ENCODE results near the gene POLR3K.
"Not testable (repeated sequence)": the region's sequence is repeated elsewhere in the genome, so short reads cannot be mapped to it uniquely, and the experiment has no call there.

Gene POLR3K

DNA sequence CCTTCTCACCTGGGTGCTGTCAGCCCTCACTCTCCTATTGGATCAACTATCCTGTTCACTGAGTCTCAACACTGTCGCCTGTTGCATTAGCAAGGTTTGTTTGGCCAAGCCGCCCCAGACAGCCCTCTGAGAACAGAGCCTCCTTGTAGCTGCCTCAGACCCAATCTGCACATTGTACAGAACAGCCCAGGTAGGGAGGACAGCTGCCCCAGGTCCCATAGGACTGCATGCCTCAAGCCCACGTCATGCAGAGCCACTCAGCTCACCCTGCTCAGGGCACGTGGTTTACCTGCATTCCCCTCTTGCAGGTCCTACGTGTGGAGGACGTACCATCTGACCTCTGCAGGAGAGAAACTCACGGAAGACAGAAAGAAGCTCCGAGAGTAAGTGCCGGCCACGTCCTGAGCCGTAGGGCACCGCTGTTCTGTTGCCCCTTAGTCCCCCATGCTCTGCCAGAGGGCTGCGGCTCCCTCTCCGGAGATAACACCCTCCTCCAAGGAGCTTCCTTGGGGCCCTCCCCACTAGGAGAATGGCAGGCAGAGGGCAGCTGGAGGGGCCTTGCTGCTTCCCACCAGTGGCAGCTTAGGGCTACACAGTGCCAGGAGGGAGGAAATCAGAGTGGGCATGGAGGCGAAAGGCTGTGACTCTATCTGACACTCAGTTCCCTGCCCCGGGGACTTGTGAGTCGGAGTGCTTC is 3.0 kb upstream of the POLR3K start:
- no peak for DNase-seq
- TF ChIP-seq GATA1 (IDR thresholded peaks at IDR 0.05; ENCODE audit: low read depth, low read length) (no peak), POLR2A (IDR thresholded peaks at IDR 0.05; ENCODE audit: low read length) (no peak)

DNA sequence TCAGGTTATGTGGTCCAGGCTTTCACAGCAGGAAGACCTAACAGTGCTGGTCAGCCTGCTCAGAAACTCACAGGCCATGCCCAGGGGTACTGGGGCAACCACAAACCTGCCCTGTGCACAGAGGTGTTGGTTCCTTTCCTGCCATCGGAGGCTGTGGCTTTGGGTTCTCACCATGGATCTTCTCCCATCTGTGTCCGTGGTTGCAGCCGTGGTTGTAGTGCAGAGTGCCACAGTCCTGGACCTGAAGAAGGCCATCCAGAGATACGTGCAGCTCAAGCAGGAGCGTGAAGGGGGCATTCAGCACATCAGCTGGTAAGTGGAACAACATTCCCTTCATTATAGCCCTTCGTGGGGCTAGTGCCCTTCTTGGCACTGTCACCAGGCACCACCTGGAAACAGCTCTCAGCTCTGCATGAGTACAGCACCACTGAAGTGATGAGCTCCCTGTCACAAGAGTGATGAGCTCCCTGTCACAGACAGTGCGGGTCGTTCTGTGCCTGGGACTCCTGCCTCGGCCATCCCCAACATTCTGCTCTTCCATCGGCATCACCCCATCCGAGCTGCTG is 2.2 kb upstream of the POLR3K start:
- TF ChIP-seq GATA1 (IDR thresholded peaks at IDR 0.05; ENCODE audit: low read depth, low read length) (no peak), POLR2A (IDR thresholded peaks at IDR 0.05; ENCODE audit: low read length) (no peak)
- no peak for DNase-seq

DNA sequence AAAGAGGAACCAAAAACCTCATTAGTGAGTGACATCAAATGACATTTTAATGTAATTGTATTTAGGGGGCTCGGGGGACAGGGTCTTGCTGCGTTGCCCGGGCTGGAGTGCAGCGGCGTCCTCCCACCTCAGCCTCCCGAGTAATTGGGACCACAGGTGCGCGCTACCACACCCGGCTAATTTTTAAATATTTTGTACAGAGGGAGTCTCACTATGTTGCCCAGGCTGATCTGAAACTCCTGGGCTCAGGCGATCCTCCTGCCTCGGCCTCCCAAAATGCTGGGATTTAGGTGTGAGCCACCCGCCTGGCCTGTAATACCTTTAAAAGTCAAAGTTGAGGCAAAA is 801 bp upstream of the POLR3K start:
- no peak for DNase-seq
- TF ChIP-seq POLR2A (IDR thresholded peaks at IDR 0.05; ENCODE audit: low read length), result no peak
- no peak for TF ChIP-seq GATA1 (IDR thresholded peaks at IDR 0.05; ENCODE audit: low read depth, low read length)

DNA sequence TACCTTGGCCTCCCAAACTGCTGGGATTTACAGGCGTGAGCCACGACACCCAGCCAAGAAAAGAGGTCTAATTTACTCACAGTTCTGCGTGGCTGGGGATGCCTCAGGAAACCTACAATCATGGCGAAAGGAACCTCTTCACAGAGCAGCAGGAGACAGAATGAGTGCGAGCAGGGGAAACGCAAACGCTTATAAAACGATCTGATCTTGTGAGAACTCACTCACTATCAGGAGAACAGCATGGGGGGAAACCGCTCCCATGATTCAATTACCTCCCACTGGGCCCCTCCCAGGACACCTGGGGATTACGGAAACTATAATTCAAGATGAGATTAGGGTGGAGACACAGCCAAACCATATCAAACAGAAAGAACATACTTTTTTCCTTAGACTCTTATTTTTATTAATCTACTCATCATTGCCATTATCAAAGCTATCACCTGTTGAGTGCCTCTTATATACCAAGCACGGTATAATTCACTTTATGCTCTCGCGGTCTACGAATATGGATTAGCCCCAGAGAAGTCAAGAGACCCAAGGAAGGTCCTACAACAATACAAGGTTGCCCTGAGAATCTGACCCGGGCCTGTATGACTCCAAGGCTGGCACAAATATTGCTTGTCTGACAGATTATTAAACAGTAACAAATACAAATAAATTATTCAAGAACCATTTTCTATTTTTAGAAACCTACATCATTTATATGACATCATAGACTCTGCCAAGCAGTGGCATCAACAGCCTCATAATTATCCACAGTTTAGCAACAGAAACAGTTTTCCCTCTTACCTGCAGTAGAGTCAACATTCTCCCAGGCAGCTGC is 2.4 kb downstream of the POLR3K start:
- no peak for DNase-seq
- no peak for TF ChIP-seq POLR2A (IDR thresholded peaks at IDR 0.05; ENCODE audit: low read length)
- no peak for TF ChIP-seq GATA1 (IDR thresholded peaks at IDR 0.05; ENCODE audit: low read depth, low read length)

DNA sequence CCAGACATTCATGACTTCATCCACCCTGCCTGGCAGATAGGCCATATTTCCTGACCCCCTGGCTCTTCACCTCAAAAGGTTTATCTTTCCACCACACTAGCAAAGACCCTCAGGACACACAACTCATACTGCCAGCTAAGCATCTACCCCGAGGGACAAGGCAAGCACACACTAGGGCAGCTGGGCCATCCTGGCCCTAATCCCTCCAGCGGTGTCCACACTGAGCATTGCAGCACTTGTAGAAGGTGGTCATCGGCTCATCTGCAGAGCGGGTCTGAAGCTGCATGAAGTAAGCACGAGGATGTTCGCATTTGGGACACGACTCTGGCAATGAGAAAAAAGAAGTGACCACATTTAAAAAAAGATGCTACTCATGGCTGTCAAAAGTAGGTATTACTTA is 6.2 kb downstream of the POLR3K start:
- no peak for TF ChIP-seq POLR2A (IDR thresholded peaks at IDR 0.05; ENCODE audit: low read length)
- TF ChIP-seq GATA1 (IDR thresholded peaks at IDR 0.05; ENCODE audit: low read depth, low read length), result no peak
- no peak for DNase-seq

DNA sequence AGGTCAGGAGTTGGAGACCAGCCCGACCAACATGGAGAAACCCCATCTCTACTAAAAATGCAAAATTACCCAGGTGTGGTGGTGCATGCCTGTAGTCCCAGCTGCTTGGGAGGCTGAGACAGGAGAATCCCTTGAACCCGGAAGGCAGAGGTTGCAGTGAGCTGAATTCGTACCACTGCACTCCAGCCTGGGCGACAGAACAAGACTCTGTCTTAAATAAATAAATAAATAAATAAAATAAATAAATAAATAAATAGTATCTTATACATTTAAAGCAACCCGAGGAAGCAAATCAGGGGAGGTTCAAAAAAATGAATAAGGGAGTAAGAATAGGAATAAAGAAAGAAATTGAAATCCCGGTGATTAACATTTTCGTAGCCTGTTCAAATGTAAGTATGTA is 6.9 kb downstream of the POLR3K start:
- DNase-seq, result not testable (repeated sequence)

DNA sequence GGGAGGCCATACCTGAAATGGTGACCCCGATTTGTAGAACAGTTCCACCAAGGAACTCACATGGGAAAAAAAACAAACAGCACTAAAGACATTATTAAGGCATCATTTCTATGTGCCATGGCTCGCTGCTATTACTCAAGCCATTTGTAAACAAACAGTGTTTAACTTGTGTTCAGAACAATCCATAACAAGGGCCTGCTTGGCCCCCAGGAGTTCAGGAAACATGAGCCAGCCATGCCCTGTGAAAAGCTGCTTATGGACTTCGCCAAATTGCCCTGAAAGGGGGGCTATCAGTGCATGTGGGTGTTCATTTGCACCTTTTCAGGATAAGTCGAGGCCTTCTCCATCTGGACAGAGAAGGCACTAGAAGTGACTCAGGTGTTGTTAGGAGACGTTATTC is 8.0 kb downstream of the POLR3K start:
- TF ChIP-seq POLR2A (IDR thresholded peaks at IDR 0.05; ENCODE audit: low read length), result no peak
- no peak for TF ChIP-seq GATA1 (IDR thresholded peaks at IDR 0.05; ENCODE audit: low read depth, low read length)
- DNase-seq, result no peak

DNA sequence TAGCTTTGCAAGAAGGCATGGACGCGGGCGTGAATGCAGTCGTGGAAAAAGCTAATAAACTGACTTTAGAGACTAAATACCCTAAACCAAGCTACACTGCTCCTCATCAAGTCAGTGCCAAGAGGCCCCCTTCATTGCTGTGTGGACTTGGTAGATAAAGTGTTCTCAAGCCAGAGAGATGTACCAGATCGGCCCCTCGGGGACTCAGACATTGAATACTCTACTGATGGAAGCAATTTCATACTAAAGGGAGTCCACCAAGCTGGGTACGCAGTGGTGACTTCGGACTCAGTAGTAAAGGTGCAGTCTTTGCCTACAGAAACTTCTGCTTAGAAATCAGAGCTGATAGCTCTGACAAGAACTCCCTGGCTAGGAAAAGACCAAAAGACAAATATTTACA is 8.8 kb downstream of the POLR3K start:
- no peak for TF ChIP-seq POLR2A (IDR thresholded peaks at IDR 0.05; ENCODE audit: low read length)
- no peak for TF ChIP-seq GATA1 (IDR thresholded peaks at IDR 0.05; ENCODE audit: low read depth, low read length)
- no peak for DNase-seq

DNA sequence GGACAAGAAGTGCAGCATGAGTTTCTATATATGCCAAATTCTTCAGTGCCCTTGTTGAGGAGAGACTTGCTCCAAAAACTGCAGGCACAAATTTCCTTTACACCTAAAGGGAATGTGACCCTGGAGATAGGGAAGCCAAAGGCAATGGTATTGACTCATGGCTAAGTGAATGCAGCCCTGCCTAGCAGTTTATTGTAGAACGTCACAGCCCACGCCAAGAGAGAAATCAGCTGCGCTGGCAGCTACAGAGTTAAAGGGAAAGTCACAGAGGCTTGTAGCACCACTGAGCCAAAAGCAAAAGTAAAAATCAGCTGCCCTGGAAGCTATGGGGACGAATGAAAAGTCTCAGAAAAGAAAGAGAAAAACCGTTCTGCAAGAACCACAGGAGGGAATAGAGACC is 10.1 kb downstream of the POLR3K start:
- TF ChIP-seq GATA1 (IDR thresholded peaks at IDR 0.05; ENCODE audit: low read depth, low read length) (no peak), POLR2A (IDR thresholded peaks at IDR 0.05; ENCODE audit: low read length) (no peak)
- no peak for DNase-seq

DNA sequence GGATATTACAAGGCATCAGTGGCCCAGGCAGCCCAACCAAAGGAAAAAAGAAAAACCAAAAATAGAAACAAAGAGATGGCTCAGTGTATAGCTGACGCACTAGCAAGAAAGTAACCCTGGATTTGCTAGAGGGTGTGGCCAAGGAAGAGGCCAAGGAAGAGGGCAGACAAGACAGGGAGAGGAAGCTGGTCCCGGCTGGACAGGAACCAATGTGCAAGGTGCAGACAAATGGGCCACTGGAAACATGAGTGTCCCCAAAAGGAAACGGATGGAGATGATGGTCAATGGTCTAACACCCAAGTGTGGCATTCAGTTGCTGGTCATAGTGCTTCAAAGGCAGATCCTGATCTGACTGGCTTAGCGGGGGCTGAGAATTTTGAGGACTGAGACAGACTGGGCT is 10.7 kb downstream of the POLR3K start:
- DNase-seq, result no peak
- TF ChIP-seq POLR2A (IDR thresholded peaks at IDR 0.05; ENCODE audit: low read length) (no peak), GATA1 (IDR thresholded peaks at IDR 0.05; ENCODE audit: low read depth, low read length) (no peak)

DNA sequence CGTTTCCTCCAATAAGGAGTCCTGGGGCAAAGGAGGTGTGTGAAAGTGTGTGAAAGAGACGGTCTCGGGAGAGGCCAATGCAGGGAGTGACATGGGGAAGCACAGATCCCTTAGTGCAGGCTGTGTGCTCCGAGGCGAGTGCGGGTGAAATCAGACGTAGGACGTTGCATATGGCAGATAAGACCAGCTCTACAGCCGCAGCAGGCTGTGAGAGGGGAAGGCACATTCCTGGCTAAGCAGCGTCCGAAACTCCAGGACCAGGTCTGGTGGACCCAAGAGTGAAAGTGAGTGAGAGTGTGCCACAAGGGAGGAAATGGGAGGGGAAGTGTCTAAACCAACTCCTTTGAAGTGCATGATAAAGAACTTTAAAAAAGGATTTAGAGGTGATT is 11.3 kb downstream of the POLR3K start:
- TF ChIP-seq POLR2A (IDR thresholded peaks at IDR 0.05; ENCODE audit: low read length) (no peak), GATA1 (IDR thresholded peaks at IDR 0.05; ENCODE audit: low read depth, low read length) (no peak)
- no peak for DNase-seq

DNA sequence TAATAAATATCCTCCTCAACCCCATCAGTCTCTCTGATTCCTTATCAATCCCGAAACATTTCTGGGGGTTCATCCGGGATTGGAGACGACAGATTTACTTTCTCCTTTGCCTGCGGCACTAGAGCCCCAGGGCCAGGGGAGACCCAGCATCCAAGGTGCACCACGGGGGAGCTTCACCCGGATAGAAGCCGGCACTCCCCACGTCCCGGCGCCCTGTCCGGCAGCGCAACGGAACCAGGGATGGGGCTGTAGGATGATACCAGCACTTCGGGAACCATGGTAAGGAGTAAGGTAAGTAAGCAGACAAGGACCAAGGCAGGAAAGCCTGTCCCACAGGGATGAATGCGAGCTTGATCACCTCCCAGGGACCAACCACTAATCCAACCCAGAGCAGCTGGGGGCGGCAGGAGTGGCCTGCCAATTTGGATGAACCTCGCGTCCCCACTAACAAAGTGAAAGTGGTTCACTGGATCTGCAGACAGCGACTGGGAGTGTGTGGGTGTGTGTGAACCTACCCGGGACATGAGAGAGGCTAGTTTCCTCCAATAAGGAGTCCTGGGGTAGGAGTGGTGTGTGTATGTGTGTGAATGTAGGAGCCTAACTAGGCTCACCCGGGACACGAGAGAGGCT is 11.9 kb downstream of the POLR3K start:
- DNase-seq, result no peak
- no peak for TF ChIP-seq GATA1 (IDR thresholded peaks at IDR 0.05; ENCODE audit: low read depth, low read length)
- TF ChIP-seq POLR2A (IDR thresholded peaks at IDR 0.05; ENCODE audit: low read length), result no peak

DNA sequence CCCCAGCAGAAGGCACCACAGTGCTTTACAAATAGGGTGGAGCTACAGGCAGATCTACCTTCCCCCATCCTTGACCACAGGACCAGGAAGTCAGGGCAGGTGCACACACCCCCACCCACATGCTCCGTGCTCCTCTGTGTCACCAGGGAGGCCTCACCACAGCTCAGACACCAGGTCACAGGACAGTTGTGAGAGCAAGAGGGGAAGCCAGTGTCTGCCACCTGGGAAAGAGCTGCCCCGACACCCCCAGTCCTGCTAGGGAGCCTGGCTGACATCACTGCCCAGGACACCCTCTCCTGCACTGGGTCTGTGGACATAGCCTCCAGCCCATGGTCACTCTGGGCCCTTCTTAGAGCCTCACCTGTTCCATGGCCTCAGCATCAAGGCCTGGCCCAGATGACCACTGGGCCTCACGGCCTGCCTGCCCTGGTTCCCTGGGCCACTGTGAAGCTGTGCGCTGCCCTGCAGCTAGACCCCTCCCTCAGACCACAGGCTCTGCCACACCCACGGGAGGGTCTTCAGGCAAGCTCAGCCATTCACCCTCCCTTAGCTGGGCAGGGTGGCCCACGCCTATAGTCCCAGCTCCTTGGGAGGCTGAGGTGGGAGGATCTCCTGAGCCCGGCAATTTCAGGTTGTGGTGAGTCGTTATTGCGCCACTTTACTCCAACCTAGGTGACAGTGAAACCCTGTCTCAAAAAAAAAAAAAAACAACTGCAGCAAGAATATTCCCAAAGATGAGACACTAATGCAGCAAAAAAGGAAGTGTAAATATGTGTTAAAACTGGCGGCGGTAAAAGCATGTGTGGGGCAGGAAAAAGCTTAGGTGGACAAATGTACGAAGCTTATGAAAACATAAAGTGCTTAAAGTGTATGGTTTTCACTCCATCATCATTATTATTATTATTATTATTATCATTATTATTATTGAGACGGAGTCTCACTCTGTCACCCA is 14.2 kb downstream of the POLR3K start:
- TF ChIP-seq POLR2A (IDR thresholded peaks at IDR 0.05; ENCODE audit: low read length), result no peak
- no peak for TF ChIP-seq GATA1 (IDR thresholded peaks at IDR 0.05; ENCODE audit: low read depth, low read length)
- DNase-seq, result no peak

DNA sequence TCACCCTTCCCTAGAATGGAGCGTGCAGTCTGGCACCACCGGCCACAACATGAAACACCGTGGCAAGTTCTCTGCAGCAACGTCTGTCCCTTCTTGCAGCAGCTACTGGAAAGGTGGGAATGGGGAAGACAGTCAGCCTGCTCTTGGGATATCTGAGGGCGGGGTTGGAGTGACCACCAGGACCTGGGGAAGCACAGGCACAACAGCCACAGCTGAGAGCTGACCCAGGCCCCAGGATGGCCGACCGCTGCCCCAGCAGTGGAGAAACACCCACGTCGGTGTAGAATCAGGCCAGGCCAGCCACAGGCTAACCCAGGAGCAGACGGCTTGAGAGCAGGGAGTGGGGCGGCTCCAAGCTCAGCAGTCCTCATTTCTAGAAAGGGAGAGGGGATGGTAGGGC is 15.2 kb downstream of the POLR3K start:
- DNase-seq, result not testable (repeated sequence)
